GM21381 (cell line): ENCODE data around the gene HEXIM1.

Experiments used
- ATAC-seq: cut with Tn5 transposase; IDR thresholded peaks from one replicate; pipeline ENCODE4 v1.9.1; 2021; ENCODE audit warnings: mild to moderate bottlenecking, moderate library complexity; ENCODE audit not compliant: unreplicated experiment

HEXIM1 gene

DNA sequence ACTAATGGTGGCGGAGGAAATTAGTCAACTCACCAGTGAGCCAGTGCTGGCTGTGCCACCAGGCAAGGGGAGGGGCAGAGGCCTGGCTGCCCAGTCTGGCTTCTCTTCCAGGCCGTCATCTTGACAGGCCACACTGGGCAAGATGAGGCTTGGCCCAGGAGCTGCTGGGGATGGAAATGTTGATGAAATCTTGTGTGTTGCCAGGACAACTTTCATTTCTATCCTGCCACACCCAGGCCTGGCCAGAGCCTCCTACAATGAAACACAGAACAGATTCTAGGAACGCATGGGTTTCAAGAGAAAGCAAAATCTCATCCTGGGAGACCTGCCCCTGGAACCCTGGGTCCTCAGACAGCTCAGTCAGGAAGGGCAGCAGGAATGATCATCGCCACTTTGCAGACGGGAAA lies 22.7 kb downstream of the HEXIM1 start:
- ATAC-seq = no peak

DNA sequence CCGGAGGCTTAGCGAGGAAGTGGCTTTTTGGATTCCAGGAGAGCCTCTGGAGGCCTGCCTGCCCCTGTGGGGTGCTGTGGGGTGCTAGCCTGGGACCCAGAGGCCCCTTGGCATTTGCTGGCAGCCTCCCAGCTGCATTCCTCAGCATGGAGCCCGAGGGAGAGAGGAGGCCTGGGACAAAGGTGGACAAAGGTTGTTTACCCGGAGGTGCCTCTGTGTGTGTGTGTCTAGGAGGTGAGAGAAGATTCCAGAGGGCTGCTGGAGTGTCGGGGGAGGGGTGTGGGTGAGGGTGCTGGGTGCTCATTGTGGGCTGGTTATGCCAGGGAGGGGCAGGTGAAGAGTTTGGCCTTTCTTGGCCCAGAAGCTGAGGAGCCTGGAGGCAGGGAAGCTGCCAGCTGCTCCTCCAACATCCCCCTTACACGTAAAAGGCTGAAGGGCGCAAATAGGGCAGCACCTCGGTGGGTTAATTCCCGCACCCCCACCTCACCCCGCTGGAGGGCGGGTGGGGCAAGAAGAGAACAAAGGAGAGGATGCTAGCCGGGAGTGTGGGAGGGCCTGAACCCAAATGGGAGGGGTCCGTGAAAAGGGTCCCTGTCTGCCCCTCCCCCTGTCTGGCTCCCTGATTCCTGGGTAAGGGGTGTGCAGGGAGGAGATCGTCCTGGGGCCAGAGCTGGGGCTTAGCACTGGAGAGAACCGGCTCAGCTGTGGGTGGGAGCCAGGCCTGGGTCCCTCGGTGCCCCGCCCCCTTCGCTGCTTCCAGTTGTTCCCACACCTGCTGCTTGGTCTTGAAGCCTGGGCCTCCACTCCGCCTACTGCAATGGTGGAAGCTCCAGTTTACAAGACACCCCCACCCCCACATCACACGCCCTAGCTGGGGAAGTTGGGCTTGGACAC lies 23.3 kb downstream of the HEXIM1 start:
- no peak for ATAC-seq

DNA sequence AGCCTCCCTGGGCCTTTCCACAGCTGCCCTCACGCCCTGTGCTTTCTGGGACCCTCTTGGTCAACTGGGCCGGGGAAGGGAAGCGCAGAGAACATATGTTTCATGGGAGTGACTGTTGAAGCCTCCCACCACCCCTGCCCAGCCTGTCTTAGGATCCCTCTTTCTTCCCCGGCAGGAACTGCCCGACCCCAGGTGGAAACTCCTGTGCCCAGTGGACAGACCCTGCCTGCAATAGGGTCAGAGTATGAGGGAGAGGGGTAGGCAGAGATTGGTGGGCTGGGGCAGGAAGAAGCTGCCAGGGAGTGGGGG lies 23.9 kb downstream of the HEXIM1 start:
- no peak for ATAC-seq

DNA sequence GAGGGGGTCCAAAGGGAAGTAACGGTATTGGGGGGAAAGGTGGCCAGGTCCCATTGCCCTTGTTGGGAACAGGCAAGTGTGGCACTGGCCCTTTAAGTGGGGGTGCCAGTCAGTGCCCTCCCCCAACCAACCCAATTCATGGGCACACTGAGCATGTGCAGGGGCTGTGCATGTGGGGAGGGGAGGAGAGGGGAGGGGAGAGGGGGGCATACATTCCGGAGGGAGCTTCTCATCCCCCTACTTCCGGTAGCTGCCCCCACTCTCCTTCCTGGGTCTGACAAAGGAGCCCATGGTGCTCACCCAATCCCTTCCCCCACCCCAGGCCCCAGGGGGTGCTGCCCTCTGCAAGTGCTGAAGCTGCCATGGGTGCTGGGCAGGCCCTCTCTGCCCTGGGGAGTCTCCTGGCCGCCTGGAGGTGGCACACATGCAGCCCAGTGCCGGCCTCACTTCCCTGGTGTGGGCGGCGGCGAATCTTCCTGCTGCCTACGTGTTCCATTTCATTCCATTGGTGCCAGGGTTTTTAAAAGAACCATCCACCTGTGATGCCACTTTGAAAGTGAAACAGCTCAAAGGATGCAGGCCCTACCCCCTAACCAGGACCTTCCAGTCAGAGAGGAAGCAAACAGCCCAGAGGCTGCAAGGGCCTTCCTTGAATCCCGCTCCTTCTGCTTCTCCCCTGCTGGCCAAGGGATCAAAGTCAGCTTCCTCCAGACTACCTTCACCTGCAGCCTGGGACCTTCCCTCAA lies 24.4 kb downstream of the HEXIM1 start:
- no peak for ATAC-seq

DNA sequence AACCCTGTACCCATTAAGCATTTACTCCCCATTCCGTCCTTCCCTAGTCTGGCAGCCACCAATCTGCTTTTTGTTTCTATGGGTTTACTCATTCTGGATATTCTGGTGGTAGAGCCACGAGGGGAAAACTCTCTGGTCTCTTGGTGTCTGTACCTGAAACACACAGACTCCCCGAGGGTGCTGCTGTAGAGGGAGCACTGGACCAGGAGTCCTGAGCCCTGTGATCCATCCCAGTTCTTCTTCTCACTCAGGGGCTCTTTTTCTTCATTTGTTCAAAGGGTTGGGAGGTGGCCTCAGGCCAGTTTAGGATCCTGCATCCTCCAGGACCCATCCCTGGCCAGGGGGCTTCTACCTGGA lies 27.5 kb downstream of the HEXIM1 start:
- ATAC-seq = no peak

DNA sequence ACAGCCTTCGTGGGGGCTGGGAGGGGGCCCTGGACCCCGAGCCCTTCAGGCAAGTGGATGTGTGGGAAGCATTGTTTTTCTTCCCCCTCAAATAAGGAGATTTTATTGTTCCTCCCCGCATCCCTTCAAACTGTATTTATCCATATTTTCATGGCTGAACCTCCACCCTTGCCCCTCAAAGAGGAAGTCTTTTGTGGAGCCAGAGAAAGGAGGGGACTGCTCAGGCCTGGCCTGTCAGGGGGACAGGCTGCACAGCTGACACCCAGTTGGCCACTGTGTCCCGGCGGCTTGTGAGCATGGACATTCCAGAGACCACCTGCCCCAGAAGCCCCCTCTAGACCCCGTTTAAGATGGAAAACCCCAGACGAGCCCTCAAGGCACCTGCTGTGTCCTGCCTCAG lies 29.3 kb downstream of the HEXIM1 start:
- no peak for ATAC-seq

DNA sequence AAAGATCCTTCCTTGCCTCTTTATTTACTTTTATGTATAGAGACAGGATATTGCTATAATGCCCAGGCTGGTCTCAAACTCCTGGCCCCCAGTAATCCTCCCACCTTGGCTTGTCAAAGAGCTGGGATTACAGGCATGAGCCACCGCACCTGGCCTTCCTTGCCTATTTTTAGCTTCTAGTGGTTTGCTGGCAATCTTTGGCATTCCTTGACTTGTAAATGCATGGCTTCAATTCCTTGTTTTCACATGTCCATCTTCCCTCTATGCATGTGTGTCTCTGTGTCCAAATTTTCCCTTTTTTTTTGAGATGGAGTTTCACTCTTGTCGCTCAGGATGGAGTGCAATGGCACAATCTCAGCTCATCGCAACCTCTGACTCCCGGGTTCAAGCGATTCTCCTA lies 35.9 kb downstream of the HEXIM1 start:
- no peak for ATAC-seq

DNA sequence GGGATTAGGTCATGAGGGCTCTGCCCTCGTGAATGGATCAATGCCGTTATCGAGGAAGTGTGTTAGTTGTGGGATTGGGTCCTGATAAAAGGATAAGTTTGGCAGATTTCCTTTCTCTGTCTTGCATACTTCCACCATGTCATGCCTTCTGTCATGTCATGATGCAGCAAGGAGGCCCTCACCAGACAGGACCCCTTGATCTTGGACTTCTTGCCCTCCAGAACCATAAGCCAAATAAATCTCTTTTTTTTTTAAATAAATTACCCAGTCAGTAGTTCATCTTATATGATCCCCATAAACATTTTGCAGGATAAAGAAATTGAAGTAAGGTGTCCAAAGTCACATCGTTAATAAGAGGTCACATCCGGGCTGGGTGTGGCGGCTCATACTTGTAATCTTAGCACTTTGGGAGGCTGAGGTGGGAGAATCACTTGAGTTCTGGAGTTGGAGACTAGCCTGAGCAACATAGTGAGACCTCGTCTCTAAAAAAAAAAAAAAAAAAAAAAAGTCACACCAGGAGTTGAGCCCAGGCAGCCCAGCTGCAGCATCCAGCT lies 38.6 kb downstream of the HEXIM1 start:
- ATAC-seq = no peak

DNA sequence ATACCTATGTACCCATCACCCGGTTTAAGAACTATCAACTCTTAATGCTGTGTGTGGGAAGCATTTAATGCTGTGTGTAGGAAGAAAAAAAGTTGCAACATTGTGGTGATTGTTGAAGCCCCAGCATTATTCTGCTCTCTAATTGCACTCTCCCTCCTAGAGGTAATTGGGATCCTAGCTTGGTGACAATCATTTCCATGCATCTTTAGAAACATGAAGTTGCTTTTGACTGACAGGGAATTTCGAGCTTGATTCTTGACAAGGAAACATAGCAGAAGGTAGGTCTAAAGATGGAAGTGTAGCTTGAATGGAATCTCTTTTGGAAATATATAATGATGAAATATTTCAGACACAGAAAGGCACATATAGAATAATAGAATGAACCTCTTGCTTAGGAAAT lies 40.7 kb downstream of the HEXIM1 start:
- ATAC-seq = no peak

DNA sequence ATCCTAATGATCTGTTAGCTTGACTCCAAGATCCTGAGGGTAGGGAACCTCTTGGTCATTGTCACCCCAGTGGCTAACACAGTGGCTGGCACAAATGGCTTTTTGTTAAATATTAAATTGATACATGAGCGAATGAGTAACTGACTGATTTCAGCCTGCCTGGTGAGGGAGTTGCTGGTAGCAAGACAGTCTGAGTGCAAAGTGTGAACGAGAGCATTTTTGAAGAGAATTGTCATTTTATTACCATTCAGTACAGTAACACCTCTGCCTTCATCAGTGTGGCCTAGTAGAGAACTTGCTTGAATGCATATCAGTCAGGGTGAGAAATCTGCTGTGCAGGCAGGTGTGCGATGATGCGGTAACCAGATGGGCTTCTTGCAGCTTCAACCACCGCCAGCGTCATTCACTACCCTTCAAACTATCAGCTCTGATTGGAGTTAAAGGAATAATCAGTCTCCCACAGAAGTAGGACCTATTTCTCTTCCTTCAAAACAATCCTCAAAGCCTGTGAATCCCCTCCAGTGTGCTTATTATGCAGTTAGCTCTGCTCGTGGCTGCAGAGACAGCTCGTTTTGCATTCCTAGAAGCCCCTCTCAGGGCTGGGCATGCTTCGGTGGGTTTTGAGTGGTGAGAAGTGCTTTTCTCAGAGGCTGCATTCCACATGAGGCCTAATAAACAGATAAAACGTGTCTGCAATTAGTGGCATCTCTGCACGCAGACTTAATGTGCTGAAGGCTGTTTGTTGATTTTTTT lies 42.4 kb downstream of the HEXIM1 start:
- ATAC-seq = no peak

DNA sequence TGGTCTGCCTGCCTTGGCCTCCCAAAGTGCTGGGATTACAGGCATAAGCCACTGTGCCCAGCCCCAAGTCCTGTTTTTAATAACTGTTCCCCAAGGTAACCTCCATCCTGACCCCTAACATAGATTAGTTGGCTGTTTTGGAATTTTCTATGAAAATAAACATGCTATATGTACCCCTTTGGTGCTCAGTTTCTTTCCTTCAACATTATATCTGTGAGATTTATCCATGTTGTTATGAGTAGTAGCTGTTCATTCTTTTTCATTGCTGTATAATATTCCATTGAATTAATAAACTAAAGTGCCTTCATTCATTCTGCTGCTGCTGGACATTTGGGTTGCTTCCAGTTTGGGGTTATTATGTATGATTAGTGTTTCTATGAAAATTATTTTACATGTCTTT lies 47.1 kb downstream of the HEXIM1 start:
- no peak for ATAC-seq

DNA sequence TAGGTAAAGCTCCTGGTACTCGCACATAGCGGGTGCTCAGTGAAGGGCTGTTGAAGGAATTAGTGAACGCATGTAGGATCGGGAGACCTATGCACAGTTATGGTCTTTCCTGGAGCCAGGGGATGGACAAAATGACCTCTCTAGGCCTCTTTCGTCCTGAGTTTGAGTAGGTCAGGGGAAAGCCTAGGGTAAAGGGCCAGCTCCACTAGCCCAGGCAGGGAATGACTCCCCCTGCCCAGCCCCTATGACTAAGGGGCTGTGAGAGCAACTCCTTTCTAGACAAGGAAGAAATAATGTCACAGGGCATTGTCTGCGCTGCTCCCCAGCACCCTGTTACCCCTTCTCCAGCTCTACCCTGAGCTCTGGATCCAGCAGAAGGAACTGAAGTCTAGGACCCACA lies 48.8 kb downstream of the HEXIM1 start:
- no peak for ATAC-seq

DNA sequence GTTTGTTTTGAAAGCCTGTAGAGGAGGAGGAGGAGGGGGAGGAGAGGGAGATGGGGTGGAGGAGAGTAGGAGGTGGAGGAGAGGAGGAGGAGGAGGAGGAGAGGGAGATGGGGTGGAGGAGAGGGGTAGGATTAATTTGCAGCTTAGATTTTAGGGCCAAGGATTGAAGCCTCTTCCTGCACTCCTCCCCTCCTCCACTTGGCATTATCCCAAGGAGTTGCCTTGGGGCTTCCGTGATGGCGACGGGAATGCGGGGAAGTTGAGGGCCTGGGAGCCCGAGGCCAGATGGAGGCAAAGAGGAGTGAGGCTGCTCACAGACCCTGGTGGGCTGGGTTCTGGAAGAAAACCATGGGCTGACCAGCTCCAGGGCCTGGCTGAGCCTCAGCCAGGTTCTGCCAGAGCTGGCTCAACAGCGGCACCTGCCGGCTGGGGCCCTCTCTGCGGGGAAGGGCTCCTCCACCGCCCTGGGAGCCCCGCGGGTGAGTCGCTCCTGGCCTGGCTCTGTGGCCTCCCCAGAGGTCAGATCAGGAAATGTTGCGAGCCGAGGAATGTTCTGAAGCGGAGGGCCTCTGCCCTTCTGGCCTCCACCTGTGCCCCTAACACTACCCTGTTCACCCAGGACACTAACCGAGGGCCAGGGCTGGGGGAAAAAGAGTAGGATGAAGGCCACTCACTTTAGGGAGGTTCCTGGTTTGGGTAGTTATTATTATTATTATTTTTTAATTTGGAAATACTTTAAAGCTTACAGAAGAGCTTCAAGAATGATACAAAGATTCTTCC lies 49.5 kb downstream of the HEXIM1 start:
- ATAC-seq = peak; percentile 88

DNA sequence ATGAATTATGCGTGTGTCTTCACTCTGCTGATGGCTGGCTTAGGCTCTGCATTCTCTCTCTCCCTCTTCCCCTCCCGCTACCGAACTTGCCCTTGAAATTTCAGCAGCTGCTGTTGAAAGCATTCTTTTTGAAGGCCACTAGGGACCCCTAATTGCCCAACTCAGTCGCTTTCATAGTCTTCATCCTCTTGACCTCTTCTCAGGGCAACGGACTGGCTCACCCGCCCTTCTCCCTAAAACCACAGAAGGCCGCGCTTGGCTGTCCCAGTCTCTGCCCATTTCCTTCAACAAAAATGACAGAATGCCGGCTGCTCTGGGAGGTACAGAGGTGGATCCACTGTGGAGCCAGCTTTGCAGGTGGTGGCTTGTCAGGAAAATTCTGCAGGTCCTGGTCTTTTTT lies 52.4 kb downstream of the HEXIM1 start:
- ATAC-seq = no peak

DNA sequence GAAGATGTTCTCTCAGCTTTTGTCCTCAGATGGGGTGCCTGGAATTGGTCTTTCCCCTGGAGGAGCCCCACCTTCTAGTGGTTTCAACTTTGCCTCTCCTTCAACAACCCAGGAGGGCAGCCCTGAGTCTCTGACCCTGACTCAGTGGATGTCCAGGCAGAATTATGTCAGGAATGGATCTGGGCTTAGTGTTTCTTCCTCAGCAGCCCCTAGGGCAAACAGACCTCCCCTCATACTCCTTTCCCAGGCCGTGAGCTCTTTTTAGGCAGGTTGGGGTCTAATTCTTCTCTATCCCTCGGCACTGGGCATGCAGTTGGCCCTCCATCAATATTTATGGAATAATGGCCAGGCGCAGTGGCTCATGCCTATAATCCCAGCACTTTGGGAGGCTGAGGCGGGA lies 53.2 kb downstream of the HEXIM1 start:
- ATAC-seq = no peak
